Liver (tissue), 9 donors: ENCODE data around the gene NT5DC2. TPM values are rescaled to one million over a fixed set of nuclear protein-coding genes. Genes with fewer than 3 reads are reported as not detected.
"Not testable (repeated sequence)": the region's sequence is repeated elsewhere in the genome, so short reads cannot be mapped to it uniquely, and the experiment has no call there.

Experiments
- DNase-seq: peaks from one replicate; pipeline ENCODE4 v3.0.0-alpha.2; 2017; ENCODE audit warnings: low spot score
- H3K27ac ChIP-seq, 2 donors: one replicate each; pipeline ENCODE4 v1.7.0; 2013; ENCODE audit warnings: inconsistent platforms in 2 of 2, low read length in 2 of 2, control low read depth in 1 of 2, low read depth in 1 of 2, mild to moderate bottlenecking in 1 of 2
- H3K27me3 ChIP-seq, 4 donors: one replicate each; pipeline versions ENCODE4 v1.6.1 to v1.7.0; 2013; ENCODE audit warnings: low read length in 3 of 4, inconsistent platforms in 1 of 4, mild to moderate bottlenecking in 1 of 4, moderate library complexity in 1 of 4; ENCODE audit not compliant: control insufficient read depth in 4 of 4, insufficient read depth in 4 of 4
- H3K36me3 ChIP-seq, 4 donors: one replicate each; pipeline versions ENCODE4 v1.6.1 to v1.7.0; 2013; ENCODE audit warnings: low read length in 3 of 4, mild to moderate bottlenecking in 3 of 4, low read depth in 1 of 4, moderate library complexity in 1 of 4; ENCODE audit not compliant: control insufficient read depth in 4 of 4, insufficient read depth in 3 of 4
- H3K4me1 ChIP-seq, 4 donors: one replicate each; pipeline versions ENCODE4 v1.6.1 to v1.7.0; 2013; ENCODE audit warnings: low read length in 3 of 4, mild to moderate bottlenecking in 3 of 4, moderate library complexity in 1 of 4; ENCODE audit not compliant: control insufficient read depth in 4 of 4, insufficient read depth in 4 of 4
- H3K4me3 ChIP-seq, 3 donors: one replicate each; pipeline versions ENCODE4 v1.6.1 to v1.7.0; 2013; ENCODE audit warnings: low read length in 3 of 3, control low read depth in 1 of 3, low read depth in 1 of 3, mild to moderate bottlenecking in 1 of 3
- H3K9ac ChIP-seq, 2 donors: one replicate each; pipeline ENCODE4 v1.7.0; 2013; ENCODE audit warnings: low read length in 2 of 2, mild to moderate bottlenecking in 2 of 2, moderate library complexity in 2 of 2, control low read depth in 1 of 2, low read depth in 1 of 2
- H3K9me3 ChIP-seq, 4 donors: one replicate each; pipeline versions ENCODE4 v1.6.1 to v1.7.0; 2013; ENCODE audit warnings: low read length in 3 of 4; ENCODE audit not compliant: control insufficient read depth in 4 of 4
- CTCF ChIP-seq: fragments of 150-350 bp; IDR thresholded peaks from 2 replicates; pipeline ENCODE4 v1.5.1; 2017; ENCODE audit warnings: improper control_type of control experiment, low read depth, low read length; ENCODE audit not compliant: missing input control
- FOXA1 ChIP-seq: IDR thresholded peaks from 2 replicates; pipeline ENCODE4 v1.6.1; 2016; ENCODE audit warnings: antibody characterized with exemption
- FOXA2 ChIP-seq: IDR thresholded peaks from 2 replicates; pipeline ENCODE4 v1.6.1; 2016; ENCODE audit warnings: antibody characterized with exemption
- HNF4A ChIP-seq, 2 donors: conservative IDR thresholded peaks; 2 replicates each; pipeline ENCODE4 v1.6.1; 2016; ENCODE audit warnings: antibody characterized with exemption in 2 of 2, mild to moderate bottlenecking in 2 of 2
- NR2F2 ChIP-seq: IDR thresholded peaks from 2 replicates; pipeline ENCODE4 v1.6.1; 2016; ENCODE audit warnings: antibody characterized with exemption
- REST ChIP-seq: IDR thresholded peaks from 2 replicates; pipeline ENCODE4 v1.6.1; 2016; ENCODE audit warnings: antibody characterized with exemption, mild to moderate bottlenecking
- RXRA ChIP-seq, 2 donors: IDR thresholded peaks; 2 replicates each; pipeline ENCODE4 v1.6.1; 2017 to 2018; ENCODE audit warnings: antibody characterized with exemption in 2 of 2, mild to moderate bottlenecking in 1 of 2
- SP1 ChIP-seq: IDR thresholded peaks from 2 replicates; pipeline ENCODE4 v1.6.1; 2018; ENCODE audit warnings: antibody characterized with exemption, mild to moderate bottlenecking
- WGBS: extraction: QIAGEN DNeasy Blood & Tissue Kit; methylation state at CpG from one replicate; pipeline ENCODE4 v1.1.7; 2013; 5-methylcytosine and 5-hydroxymethylcytosine counted together
- polyA plus RNA-seq, 2 donors: library from polyadenylated mRNA; stranded (reverse) in 1 of 2; unstranded in 1 of 2; fragments of 200-250 nt in 1 of 2; fragments of >200 nt in 1 of 2; fragmentation: Nextera tagmentation in 1 of 2; extraction: Ambion mirVana in 1 of 2; gene quantifications; one replicate each; pipeline versions ENCODE4 v1.2.1 to v1.2.3, GENCODE V29; 2013 to 2015
- total RNA-seq, 2 donors: library from RNA; depleted of rRNA; stranded (reverse); fragments of >200 nt; gene quantifications; one replicate each; pipeline ENCODE4 v1.2.3, GENCODE V29; 2014
- TF ChIP-seq, protein P1 (sequence below): IDR thresholded peaks from 2 replicates; pipeline ENCODE4 v1.6.1; 2016; ENCODE audit warnings: antibody characterized with exemption
- TF ChIP-seq, protein P2 (sequence below): IDR thresholded peaks from 2 replicates; pipeline ENCODE4 v1.6.1; 2016; ENCODE audit warnings: antibody characterized with exemption
- donor health status: healthy.
- donor health status: healthy.
- donor health status: healthy.
- donor health status: healthy.
- donor health status: healthy.

NT5DC2 gene
- total and polyA plus RNA-seq, 4 donors = 2.8 to 20.9 (median 3.1) TPM

GRCh38 chr3:52527732-52528585 lies 5.7 kb downstream of the NT5DC2 start:
- TF ChIP-seq, protein P1, sequence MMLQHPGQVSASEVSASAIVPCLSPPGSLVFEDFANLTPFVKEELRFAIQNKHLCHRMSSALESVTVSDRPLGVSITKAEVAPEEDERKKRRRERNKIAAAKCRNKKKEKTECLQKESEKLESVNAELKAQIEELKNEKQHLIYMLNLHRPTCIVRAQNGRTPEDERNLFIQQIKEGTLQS = no peak
- TF ChIP-seq HNF4A (conservative IDR thresholded peaks at IDR 0.05) (no peak), FOXA2 (no peak)
- H3K9ac ChIP-seq = no peak overlapping the region
- peak overlapping the region in 1 of 2 donors; percentile 3 for H3K27ac ChIP-seq
- 80% methylated on average over 18 of the region's 18 CpGs for WGBS
- no peak for DNase-seq
- no peak overlapping the region for H3K4me3 ChIP-seq
- H3K27me3 ChIP-seq = no peaks in the 10 kb centered on the region
- H3K9me3 ChIP-seq = no peaks in the 10 kb centered on the region
- H3K36me3 ChIP-seq = no peaks in the 10 kb centered on the region
- H3K4me1 ChIP-seq = peaks cover 0 to 4% (median 0%) of the 10 kb centered on the region in 4 donors

- no peak for TF ChIP-seq CTCF
- peak; percentile 51 for TF ChIP-seq NR2F2
- WGBS = 90% methylated on average over 14 of the region's 14 CpGs
- no peak overlapping the region for H3K9ac ChIP-seq
- H3K27ac ChIP-seq = peak overlapping the region in 1 of 2 donors; percentile 3
- no peak for DNase-seq
- peaks cover 0 to 4% (median 0%) of the 10 kb centered on the region in 4 donors for H3K4me1 ChIP-seq
- no peak overlapping the region for H3K4me3 ChIP-seq
- no peaks in the 10 kb centered on the region for H3K9me3 ChIP-seq
- H3K36me3 ChIP-seq = no peaks in the 10 kb centered on the region
- no peaks in the 10 kb centered on the region for H3K27me3 ChIP-seq
These were observed 6.5 kb downstream of the NT5DC2 start for GRCh38 chr3:52527039-52527731.

GRCh38 chr3:52526671-52527038 lies 7.0 kb downstream of the NT5DC2 start:
- not testable (repeated sequence) for H3K27me3 ChIP-seq, H3K9me3 ChIP-seq, H3K36me3 ChIP-seq, H3K4me1 ChIP-seq, H3K9ac ChIP-seq, DNase-seq, H3K27ac ChIP-seq, H3K4me3 ChIP-seq
- 96% methylated on average over 5 of the region's 5 CpGs for WGBS

GRCh38 chr3:52525680-52526561 lies 7.7 kb downstream of the NT5DC2 start:
- DNase-seq = no peak
- no peaks in the 10 kb centered on the region for H3K36me3 ChIP-seq
- peaks cover 0 to 4% (median 0%) of the 10 kb centered on the region in 4 donors for H3K4me1 ChIP-seq
- no peaks in the 10 kb centered on the region for H3K27me3 ChIP-seq
- no peak overlapping the region for H3K9ac ChIP-seq
- no peaks in the 10 kb centered on the region for H3K9me3 ChIP-seq
- H3K27ac ChIP-seq = peak overlapping the region; percentile 47 to 64
- TF ChIP-seq SP1 (no peak), RXRA (IDR thresholded peaks at IDR 0.05) (no peak), REST (no peak), FOXA1 (no peak)
- TF ChIP-seq, protein P2, sequence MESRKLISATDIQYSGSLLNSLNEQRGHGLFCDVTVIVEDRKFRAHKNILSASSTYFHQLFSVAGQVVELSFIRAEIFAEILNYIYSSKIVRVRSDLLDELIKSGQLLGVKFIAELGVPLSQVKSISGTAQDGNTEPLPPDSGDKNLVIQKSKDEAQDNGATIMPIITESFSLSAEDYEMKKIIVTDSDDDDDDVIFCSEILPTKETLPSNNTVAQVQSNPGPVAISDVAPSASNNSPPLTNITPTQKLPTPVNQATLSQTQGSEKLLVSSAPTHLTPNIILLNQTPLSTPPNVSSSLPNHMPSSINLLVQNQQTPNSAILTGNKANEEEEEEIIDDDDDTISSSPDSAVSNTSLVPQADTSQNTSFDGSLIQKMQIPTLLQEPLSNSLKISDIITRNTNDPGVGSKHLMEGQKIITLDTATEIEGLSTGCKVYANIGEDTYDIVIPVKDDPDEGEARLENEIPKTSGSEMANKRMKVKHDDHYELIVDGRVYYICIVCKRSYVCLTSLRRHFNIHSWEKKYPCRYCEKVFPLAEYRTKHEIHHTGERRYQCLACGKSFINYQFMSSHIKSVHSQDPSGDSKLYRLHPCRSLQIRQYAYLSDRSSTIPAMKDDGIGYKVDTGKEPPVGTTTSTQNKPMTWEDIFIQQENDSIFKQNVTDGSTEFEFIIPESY = no peak
- no peak overlapping the region for H3K4me3 ChIP-seq
- WGBS = 82% methylated on average over 9 of the region's 9 CpGs
